SK-N-SH (cell line): ENCODE measurements around the gene INPP5E.

Source experiments
- ELF1 ChIP-seq: IDR thresholded peaks from 2 replicates; pipeline ENCODE4 v1.4.0; 2012
- EZH2phosphoT487 ChIP-seq: fragments of 200-600 bp; sonication (generic); IDR thresholded peaks from 2 replicates; pipeline ENCODE4 v1.6.1; 2017; ENCODE audit warnings: low read depth, mixed run types, mild to moderate bottlenecking, antibody characterized with exemption, moderate library complexity, borderline replicate concordance
- JUND ChIP-seq: IDR thresholded peaks from 2 replicates; pipeline ENCODE4 v1.4.0; 2012
- MEF2A ChIP-seq: IDR thresholded peaks from 2 replicates; pipeline ENCODE4 v1.4.0; 2012; ENCODE audit warnings: low read depth, borderline replicate concordance
- POLR2AphosphoS5 ChIP-seq: IDR thresholded peaks from 2 replicates; pipeline ENCODE4 v1.6.1; 2012; ENCODE audit warnings: low read depth, low read length
- TAF1 ChIP-seq: IDR thresholded peaks from 2 replicates; pipeline ENCODE4 v1.6.1; 2012; ENCODE audit warnings: low read depth, mild to moderate bottlenecking, low read length, moderate library complexity, borderline replicate concordance
- TF ChIP-seq, protein P1 (sequence below): fragments of 200-600 bp; sonication (generic); IDR thresholded peaks from 2 replicates; pipeline ENCODE4 v1.6.1; 2017; ENCODE audit warnings: antibody characterized with exemption, mild to moderate bottlenecking, moderate library complexity
- TF ChIP-seq, protein P2 (sequence below): IDR thresholded peaks from 2 replicates; pipeline ENCODE4 v1.6.1; 2012; ENCODE audit warnings: mild to moderate bottlenecking, low read depth, low read length, moderate library complexity
- TF ChIP-seq, protein P3 (sequence below): fragments of 150-350 bp; IDR thresholded peaks from 2 replicates; pipeline ENCODE4 v1.6.1; 2017; ENCODE audit warnings: antibody characterized with exemption, low read length, low read depth, borderline replicate concordance
- TF ChIP-seq, protein P4 (sequence below): IDR thresholded peaks from 2 replicates; pipeline ENCODE4 v1.4.0; 2012; ENCODE audit warnings: low read depth

DNA sequence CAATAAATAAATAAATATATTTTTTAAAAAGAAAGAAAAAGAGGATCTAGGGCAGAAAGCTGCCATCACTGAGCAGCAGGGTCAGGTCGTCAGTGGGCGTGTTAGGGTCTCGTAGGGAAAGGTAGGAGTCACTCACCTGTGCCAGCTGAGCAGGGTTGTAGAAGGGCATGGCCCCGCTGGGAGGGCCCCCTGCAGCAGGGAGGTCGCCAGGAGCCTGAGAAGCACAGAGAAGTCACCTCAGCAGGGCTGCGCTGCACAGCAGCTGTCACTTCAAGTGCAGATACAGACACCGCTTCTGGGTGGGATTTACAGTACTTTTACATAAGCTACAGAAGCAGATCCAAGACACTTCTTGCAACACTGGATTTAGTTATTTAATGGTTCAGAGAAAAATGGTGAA is 4.0 kb upstream of the INPP5E start:
- no peak for TF ChIP-seq TAF1
- no peak for TF ChIP-seq POLR2AphosphoS5
- TF ChIP-seq EZH2phosphoT487, result no peak
- TF ChIP-seq, protein P1, sequence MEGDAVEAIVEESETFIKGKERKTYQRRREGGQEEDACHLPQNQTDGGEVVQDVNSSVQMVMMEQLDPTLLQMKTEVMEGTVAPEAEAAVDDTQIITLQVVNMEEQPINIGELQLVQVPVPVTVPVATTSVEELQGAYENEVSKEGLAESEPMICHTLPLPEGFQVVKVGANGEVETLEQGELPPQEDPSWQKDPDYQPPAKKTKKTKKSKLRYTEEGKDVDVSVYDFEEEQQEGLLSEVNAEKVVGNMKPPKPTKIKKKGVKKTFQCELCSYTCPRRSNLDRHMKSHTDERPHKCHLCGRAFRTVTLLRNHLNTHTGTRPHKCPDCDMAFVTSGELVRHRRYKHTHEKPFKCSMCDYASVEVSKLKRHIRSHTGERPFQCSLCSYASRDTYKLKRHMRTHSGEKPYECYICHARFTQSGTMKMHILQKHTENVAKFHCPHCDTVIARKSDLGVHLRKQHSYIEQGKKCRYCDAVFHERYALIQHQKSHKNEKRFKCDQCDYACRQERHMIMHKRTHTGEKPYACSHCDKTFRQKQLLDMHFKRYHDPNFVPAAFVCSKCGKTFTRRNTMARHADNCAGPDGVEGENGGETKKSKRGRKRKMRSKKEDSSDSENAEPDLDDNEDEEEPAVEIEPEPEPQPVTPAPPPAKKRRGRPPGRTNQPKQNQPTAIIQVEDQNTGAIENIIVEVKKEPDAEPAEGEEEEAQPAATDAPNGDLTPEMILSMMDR, result no peak
- no peak for TF ChIP-seq ELF1
- no peak for TF ChIP-seq MEF2A
- no peak for TF ChIP-seq JUND
- TF ChIP-seq, protein P2, sequence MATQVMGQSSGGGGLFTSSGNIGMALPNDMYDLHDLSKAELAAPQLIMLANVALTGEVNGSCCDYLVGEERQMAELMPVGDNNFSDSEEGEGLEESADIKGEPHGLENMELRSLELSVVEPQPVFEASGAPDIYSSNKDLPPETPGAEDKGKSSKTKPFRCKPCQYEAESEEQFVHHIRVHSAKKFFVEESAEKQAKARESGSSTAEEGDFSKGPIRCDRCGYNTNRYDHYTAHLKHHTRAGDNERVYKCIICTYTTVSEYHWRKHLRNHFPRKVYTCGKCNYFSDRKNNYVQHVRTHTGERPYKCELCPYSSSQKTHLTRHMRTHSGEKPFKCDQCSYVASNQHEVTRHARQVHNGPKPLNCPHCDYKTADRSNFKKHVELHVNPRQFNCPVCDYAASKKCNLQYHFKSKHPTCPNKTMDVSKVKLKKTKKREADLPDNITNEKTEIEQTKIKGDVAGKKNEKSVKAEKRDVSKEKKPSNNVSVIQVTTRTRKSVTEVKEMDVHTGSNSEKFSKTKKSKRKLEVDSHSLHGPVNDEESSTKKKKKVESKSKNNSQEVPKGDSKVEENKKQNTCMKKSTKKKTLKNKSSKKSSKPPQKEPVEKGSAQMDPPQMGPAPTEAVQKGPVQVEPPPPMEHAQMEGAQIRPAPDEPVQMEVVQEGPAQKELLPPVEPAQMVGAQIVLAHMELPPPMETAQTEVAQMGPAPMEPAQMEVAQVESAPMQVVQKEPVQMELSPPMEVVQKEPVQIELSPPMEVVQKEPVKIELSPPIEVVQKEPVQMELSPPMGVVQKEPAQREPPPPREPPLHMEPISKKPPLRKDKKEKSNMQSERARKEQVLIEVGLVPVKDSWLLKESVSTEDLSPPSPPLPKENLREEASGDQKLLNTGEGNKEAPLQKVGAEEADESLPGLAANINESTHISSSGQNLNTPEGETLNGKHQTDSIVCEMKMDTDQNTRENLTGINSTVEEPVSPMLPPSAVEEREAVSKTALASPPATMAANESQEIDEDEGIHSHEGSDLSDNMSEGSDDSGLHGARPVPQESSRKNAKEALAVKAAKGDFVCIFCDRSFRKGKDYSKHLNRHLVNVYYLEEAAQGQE, result no peak
- TF ChIP-seq, protein P3, sequence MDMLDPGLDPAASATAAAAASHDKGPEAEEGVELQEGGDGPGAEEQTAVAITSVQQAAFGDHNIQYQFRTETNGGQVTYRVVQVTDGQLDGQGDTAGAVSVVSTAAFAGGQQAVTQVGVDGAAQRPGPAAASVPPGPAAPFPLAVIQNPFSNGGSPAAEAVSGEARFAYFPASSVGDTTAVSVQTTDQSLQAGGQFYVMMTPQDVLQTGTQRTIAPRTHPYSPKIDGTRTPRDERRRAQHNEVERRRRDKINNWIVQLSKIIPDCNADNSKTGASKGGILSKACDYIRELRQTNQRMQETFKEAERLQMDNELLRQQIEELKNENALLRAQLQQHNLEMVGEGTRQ, result no peak
- TF ChIP-seq, protein P4, sequence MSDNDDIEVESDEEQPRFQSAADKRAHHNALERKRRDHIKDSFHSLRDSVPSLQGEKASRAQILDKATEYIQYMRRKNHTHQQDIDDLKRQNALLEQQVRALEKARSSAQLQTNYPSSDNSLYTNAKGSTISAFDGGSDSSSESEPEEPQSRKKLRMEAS, result no peak
